ENCODE measurements around the gene CLIP3. TPM values are rescaled to one million over a fixed set of nuclear protein-coding genes. Genes with fewer than 3 reads are reported as not detected.

CLIP3 gene
- total RNA-seq: 10 to 100 TPM in 1 of 3 donors, 1 to 10 TPM in 2; 4.6 to 68.9 (median 8.1) TPM
- long read RNA-seq, donor 1, transcript CLIP3-206 (13 exons, 2,080 nt): minor isoform, 10 of 73 reads
- long read RNA-seq, donor 1, transcript CLIP3-201 (14 exons, 3,370 nt): major isoform, 42 of 73 reads
- long read RNA-seq, donor 1, partial matches to known transcripts: 18 of 73 reads
- long read RNA-seq, donor 1, other reads (novel, unspliced or antisense): 3 of 73 reads
- long read RNA-seq, donor 2: 0 reads

- no peak for TF ChIP-seq CTCF (IDR thresholded peaks at IDR 0.05)
Observed at GRCh38 chr19:36032251-36033104, at the start of gene CLIP3. Gene CLIP3 (minus strand): TSS chr19:36032873. CDS start chr19:36032357, 516 bp downstream.

GRCh38 chr19:36081894-36082293 is 49.2 kb upstream of the CLIP3 start:
- ATAC-seq: no peak
- intact Hi-C loops (cut with DNase I, micrococcal nuclease): no loop called here
- H3K36me3 ChIP-seq (ENCODE audit: low read depth): no peaks in the 10 kb centered on the region
- no peak overlapping the region for H3K4me3 ChIP-seq
- no peak for TF ChIP-seq CTCF (IDR thresholded peaks at IDR 0.05)
- no peaks in the 10 kb centered on the region for H3K4me1 ChIP-seq (ENCODE audit: low read depth)
- no peak for DNase-seq
- no peaks in the 10 kb centered on the region for H3K9me3 ChIP-seq

More at GRCh38 chr19:36032251-36033104, at the start of gene CLIP3:
- Histone ChIP-seq H3K4me1 (ENCODE audit: low read depth) (no peaks in the 10 kb centered on the region), H3K9me3 (no peaks in the 10 kb centered on the region), H3K4me3 (no peak within 1 kb of the TSS), H3K36me3 (ENCODE audit: low read depth) (no peaks in the 10 kb centered on the region)
- DNase-seq: peak in 2 of 3 donors; percentile 56 to 59
- ATAC-seq: peak; percentile 55
- intact Hi-C loops (cut with DNase I, micrococcal nuclease): no loop called here

GRCh38 chr19:36081385-36081784 is 48.7 kb upstream of the CLIP3 start:
- no peak for DNase-seq
- Histone ChIP-seq H3K36me3 (ENCODE audit: low read depth) (no peaks in the 10 kb centered on the region), H3K4me3 (no peak overlapping the region), H3K4me1 (ENCODE audit: low read depth) (no peaks in the 10 kb centered on the region), H3K9me3 (no peaks in the 10 kb centered on the region)
- no peak for TF ChIP-seq CTCF (IDR thresholded peaks at IDR 0.05)
- intact Hi-C loops (cut with DNase I, micrococcal nuclease): no loop called here
- ATAC-seq: no peak

- DNase-seq (no peak), ATAC-seq (no peak)
- Histone ChIP-seq H3K4me1 (ENCODE audit: low read depth) (no peaks in the 10 kb centered on the region), H3K4me3 (no peak overlapping the region), H3K36me3 (ENCODE audit: low read depth) (no peaks in the 10 kb centered on the region), H3K9me3 (no peaks in the 10 kb centered on the region)
- no peak for TF ChIP-seq CTCF (IDR thresholded peaks at IDR 0.05)
- intact Hi-C loops (cut with DNase I, micrococcal nuclease): no loop called here
Observed at GRCh38 chr19:36079389-36079945, 46.8 kb upstream of the CLIP3 start.

- no peak for TF ChIP-seq CTCF (IDR thresholded peaks at IDR 0.05)
- no peak for DNase-seq
- ATAC-seq: peak; percentile 37
- Histone ChIP-seq H3K36me3 (ENCODE audit: low read depth) (no peaks in the 10 kb centered on the region), H3K9me3 (no peaks in the 10 kb centered on the region), H3K4me1 (ENCODE audit: low read depth) (no peaks in the 10 kb centered on the region), H3K4me3 (no peak overlapping the region)
- intact Hi-C loops (cut with DNase I, micrococcal nuclease): no loop called here
Observed at GRCh38 chr19:36073121-36073876, 40.6 kb upstream of the CLIP3 start.

All from mucosa of descending colon (tissue), 3 donors.